HTR-8/SVneo (cell line): ENCODE results near the gene CDKAL1.
"Not testable (repeated sequence)": the region's sequence is repeated elsewhere in the genome, so short reads cannot be mapped to it uniquely, and the experiment has no call there.

ENCODE experiments used
- DNase-seq: peaks from one replicate; pipeline ENCODE4 v3.0.0; 2011; ENCODE audit warnings: low spot score, mixed read lengths; ENCODE audit not compliant: insufficient read length
- FAIRE-seq: peaks from 2 replicates; lab custom pipeline; 2011; peaks lifted over from hg19 to GRCh38; lab: Jason Lieb, UNC

Gene CDKAL1

GRCh38 chr6:20722455-20722854 is 188.2 kb downstream of the CDKAL1 start:
- no peak for FAIRE-seq
- DNase-seq = no peak

DNA sequence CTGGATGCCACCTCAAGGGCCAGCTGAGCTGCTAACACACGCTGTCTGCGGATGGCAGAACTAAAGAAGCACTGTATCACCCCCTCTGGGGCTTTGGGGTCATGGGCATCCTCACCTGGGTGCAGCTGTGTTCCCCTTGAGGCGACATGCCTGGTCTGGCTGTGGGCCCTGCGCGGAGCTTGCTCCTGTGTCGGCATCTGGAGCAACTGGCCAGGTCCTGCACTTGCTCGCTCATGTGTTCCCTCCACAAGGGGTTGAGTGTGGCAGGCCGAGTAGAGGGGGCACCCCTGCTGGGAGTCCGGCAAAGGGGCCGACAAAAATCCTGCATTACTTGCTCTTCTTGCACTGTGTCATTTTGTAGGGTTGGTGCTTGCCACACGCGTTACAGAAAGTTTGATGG is 189.0 kb downstream of the CDKAL1 start:
- DNase-seq (no peak), FAIRE-seq (no peak)

DNA sequence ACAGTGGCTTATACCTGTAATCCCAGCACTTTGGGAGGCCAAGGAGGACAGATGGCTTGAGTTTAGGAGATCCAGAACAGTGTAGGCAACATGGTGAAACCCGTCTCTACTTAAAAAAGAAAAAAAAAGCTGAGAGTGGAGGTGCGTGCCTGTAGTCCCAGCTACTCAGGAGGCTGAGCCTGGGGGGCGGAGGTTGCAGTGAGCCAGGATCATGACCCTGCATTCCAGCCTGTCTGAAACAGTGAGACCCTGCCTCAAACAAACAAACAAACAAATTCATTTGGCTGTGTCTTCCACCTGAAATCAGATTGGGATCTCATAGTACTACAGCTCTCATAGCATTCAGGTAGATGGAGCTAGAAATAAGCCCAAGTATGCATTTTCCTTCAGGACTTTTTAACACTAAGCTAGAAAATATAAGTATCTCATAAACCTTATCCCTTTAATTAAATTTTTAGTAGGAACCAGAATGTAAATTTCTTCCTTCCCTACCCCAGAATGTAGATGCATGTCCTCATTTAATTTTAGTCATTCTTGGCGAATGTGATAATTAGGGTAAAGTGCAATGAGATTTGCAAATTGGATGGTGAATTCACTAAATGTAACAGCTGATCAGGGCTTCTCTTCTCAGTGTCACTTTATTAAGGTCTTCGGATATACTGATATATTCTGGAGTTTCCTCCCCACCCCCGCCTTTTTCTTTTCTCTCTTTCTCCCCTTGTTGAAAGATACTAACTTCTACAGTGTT is 190.4 kb downstream of the CDKAL1 start:
- DNase-seq (no peak), FAIRE-seq (no peak)

- not testable (repeated sequence) for DNase-seq, FAIRE-seq
Measured at GRCh38 chr6:20725235-20725634, 191.0 kb downstream of the CDKAL1 start.

- DNase-seq = no peak
- FAIRE-seq = no peak
Measured at GRCh38 chr6:20729086-20729485, 194.8 kb downstream of the CDKAL1 start.

DNA sequence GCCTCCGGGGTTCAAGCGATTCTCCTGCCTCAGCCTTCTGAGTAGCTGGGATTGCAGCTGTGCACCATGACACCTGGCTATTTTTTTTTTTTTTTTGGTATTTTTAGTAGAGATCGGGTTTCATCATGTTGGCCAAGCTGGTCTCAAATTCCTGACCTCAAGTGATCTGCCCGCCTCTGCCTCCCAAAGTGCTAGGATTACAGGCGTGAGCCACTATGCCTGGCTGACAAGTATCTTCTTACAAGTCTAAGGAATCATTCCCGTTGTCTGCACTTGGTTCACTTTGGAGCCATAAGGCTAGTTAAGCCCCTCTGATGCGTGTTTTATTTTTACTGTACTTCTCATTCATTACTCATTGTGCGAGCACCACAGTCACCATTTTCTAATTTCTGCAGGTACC is 198.1 kb downstream of the CDKAL1 start:
- peak; percentile 22 for DNase-seq
- not testable (repeated sequence) for FAIRE-seq

DNA sequence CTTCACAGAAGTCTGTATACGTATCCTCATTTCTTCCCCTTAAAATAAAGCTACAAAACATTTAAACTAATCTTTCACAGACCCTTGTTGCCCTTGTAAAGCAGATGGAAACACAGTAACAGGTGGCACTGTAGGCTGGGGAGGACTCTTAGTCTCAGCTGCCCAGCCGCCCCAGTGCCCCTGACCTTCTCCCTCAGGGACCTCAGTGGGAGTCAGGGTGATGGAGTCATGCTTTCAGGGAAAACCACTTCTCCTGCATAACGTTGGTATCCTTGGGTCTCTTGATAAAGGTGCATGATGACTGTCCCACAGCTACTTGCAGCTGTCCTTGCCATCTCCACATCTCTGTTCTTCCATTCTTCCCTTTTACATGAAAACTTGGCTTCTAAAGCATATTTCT is 198.6 kb downstream of the CDKAL1 start:
- FAIRE-seq (no peak), DNase-seq (no peak)

- DNase-seq (no peak), FAIRE-seq (no peak)
Measured at GRCh38 chr6:20737912-20738311, 203.7 kb downstream of the CDKAL1 start.

DNA sequence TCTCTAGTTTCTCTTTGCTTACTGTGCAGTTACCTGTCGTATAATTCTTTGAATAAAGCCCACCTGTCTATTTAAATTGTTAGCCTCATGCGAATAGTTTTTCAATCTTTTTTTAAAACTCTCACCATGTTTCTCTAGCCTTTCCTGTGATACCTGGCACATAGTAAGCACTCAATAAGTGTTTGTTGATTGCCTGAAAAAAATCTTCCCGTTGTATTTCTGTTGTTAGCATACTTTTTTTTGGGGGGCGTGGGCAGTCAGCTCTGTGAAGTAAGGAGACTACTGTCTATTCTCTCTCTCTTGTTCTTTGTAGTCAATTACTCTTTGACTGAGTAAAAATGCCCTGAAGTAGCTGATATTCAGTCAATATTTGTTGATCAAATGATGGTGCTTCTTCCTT is 205.8 kb downstream of the CDKAL1 start:
- FAIRE-seq (no peak), DNase-seq (no peak)

- no peak for DNase-seq
- FAIRE-seq = no peak
Measured at GRCh38 chr6:20740727-20741126, 206.5 kb downstream of the CDKAL1 start.

DNA sequence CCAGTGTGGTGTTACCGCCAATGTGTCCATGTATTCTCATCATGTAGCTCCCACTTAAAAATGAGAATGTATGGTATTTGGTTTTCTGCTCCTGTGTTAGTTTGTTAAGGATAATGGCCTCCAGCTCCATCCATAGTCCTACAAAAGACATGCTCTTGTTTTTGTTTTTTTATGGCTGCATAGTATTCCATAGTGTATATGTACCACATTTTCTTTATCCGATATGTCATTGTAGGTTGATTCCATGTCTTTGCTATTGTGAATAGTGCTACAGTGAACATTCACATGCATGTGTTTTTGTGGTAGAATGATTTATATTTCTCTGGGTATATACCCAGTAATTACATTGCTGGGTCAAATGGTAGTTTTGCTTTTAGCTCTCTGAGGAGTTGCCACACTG is 207.2 kb downstream of the CDKAL1 start:
- FAIRE-seq (no peak), DNase-seq (no peak)

DNA sequence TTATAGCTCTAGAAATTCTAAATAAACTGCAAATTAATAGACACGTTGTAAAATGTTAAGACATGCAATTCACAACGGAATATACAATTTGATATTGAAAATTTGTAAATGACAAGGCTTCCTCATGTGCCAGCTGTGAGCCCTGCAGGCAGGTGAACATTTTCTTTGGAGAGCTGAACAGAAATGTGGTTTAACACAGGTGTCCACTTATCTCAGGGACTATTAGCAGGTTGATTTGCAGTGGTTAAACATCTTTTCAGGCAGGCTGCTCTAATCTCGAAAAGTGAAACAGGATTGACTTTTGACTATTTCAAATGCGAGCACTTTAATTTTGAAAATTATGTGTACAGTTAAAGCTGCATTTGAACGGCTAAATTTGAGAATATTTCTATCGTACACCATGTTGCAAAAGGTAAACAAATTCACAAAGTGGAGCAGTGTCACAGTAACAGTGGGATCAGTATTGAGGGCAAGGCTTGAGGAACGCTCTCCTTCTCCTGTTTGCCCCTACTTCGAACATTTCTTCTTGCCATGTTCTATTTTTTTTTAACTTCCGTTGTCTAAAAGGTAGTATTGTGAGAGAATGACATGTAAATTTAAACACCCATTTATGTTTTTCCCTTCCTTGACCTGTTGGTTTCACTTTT is 210.8 kb downstream of the CDKAL1 start:
- no peak for DNase-seq
- no peak for FAIRE-seq

- DNase-seq (no peak), FAIRE-seq (no peak)
Measured at GRCh38 chr6:20746024-20746423, 211.8 kb downstream of the CDKAL1 start.

DNA sequence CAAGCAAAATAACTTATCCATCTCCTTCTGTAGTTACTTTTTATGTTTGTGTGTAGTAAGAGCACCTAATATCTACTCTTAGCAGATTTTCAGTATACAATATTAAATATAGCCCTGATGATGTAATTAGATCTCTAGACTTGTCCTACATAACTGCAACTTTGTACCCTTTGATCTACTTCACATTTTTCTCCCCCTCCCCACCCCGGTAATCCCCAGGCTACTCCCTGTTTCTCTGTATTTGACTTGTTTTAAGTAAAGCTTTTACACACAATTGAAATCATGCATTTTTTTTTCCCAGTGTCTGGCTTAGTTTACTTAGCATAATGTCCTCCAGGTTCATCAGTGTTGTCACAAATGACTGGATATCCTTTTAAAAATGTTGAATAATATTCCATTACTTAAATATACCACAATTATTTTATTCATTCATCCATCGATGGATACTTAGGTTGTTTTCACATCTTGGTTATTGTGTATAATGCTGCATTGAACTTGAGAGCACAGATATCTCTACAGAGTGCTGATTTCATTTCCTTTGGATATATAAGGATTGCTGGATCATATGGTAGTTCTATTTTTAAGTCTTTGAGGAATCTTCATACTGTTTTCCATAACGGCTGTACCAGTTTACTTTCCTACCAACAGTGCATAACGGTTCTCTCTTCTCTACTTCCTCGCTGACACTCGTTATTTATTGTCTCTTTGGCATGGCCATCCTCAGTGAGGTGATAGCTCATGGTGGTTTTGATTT is 212.7 kb downstream of the CDKAL1 start:
- FAIRE-seq = no peak
- DNase-seq = no peak

- DNase-seq (no peak), FAIRE-seq (no peak)
Measured at GRCh38 chr6:20747991-20748390, 213.7 kb downstream of the CDKAL1 start.

- FAIRE-seq (no peak), DNase-seq (no peak)
Measured at GRCh38 chr6:20751293-20751935, 217.2 kb downstream of the CDKAL1 start.

DNA sequence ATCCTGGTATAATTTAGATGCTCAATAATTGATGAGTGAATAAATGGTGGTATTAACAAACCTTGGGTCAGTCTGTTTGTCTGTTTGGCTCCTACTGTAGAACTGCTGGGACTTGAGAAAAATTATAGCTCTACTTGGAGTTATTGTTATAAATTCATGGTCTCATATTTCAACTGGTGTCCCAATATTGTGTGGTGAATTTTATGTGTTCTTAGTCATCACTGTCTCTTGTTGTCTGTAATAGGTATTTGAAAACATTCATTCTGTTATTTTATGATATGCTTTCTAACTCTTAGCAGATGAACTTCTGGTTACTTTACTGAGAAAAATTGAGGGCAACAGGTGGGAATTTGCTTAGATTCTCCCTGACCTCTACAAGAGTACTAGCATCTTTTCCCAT is 221.4 kb downstream of the CDKAL1 start:
- DNase-seq = peak; percentile 15
- no peak for FAIRE-seq

DNA sequence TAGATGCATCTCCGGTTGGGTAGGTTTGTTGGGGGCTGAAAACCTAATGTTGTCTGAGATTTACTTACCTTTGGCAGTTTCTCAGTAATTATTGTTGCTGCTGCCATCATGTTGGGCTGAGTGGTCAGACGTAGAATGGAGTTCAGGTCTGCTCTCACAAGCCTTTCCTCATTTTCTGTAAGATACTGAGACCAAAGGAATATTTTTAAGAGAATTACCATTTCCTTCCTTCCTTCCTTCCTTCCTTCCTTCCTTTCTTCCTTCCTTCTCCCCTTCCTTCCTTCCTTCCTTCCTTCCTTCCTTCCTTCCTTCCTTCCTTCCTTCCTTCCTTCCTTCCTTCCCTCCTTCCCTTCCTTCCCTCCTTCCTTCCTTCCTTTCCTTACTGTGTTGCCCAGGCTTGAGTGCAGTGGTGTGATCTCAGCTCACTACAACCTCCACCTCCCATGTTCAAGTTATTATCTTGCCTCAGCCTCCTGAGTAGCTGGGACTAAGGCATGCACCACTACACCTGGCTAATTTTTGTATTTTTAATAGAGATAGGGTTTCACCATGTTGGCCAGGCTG is 222.4 kb downstream of the CDKAL1 start:
- DNase-seq, FAIRE-seq: not testable (repeated sequence)

GRCh38 chr6:20757761-20758160 is 223.5 kb downstream of the CDKAL1 start:
- no peak for DNase-seq
- no peak for FAIRE-seq

- DNase-seq (no peak), FAIRE-seq (no peak)
Measured at GRCh38 chr6:20763296-20763695, 229.0 kb downstream of the CDKAL1 start.
